Measurements from ENCODE around the gene RNASE12. TPM values are rescaled to one million over a fixed set of nuclear protein-coding genes. Genes with fewer than 3 reads are reported as not detected.
"Not testable (repeated sequence)": the region's sequence is repeated elsewhere in the genome, so short reads cannot be mapped to it uniquely, and the experiment has no call there.

RNASE12 gene
- total and polyA plus RNA-seq, 7 donors = not detected

GRCh38 chr14:20569865-20570264 lies 21.3 kb downstream of the RNASE12 start:
- intact Hi-C loops (cut with DNase I) = loop anchor here in 1 of 2 donors (10.0 kb wide), 1 partner anchor 85 kb away; no protein-coding TSS in a partner anchor
- not testable (repeated sequence) for ATAC-seq, H3K27ac ChIP-seq

DNA sequence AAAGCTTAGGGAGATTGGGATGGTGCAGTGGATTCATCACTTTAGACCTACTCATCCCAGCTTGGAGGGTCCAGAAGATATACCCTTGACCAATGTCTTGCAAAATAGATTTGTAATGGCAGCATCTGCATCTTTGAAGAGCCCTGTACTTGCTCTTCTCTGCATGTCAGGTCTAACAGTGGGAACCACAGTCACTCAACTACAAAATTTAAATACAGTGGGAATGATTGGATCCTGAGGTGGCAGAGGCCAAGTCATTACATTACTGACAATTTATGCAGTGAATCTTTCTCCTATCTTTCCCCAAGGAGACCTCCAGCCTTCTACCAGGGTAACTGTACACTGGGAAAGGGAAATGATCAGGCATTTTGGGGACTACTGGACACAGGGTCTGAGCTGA lies 22.1 kb downstream of the RNASE12 start:
- DNase-seq = no peak
- H3K4me1 ChIP-seq = no peaks in the 10 kb centered on the region
- intact Hi-C loops (cut with DNase I) = loop anchor here in 1 of 2 donors (10.0 kb wide), 1 partner anchor 84 kb away; no protein-coding TSS in a partner anchor
- ATAC-seq = no peak
- no peaks in the 10 kb centered on the region for H3K36me3 ChIP-seq (ENCODE audit: insufficient read depth in 1 of 2, low read depth in 1 of 2)
- TF ChIP-seq CTCF (IDR thresholded peaks at IDR 0.05) = no peak
- H3K27me3 ChIP-seq (ENCODE audit: insufficient read depth in 3 of 3, low read length in 2 of 3) = peaks cover 0 to 3% (median 0%) of the 10 kb centered on the region in 3 donors
- peaks cover 14% of the 10 kb centered on the region for H3K9me3 ChIP-seq
- H3K27ac ChIP-seq = no peak overlapping the region
- no peak overlapping the region for H3K4me3 ChIP-seq

More at GRCh38 chr14:20569865-20570264, 21.3 kb downstream of the RNASE12 start:
- H3K4me3 ChIP-seq; DNase-seq; H3K27me3 ChIP-seq (ENCODE audit: insufficient read depth in 3 of 3, low read length in 2 of 3); H3K4me1 ChIP-seq; H3K36me3 ChIP-seq (ENCODE audit: insufficient read depth in 1 of 2, low read depth in 1 of 2): not testable (repeated sequence)
- WGBS, 3 donors = 61 to 82% (median 80%) methylated on average over 2 of the region's 2 CpGs
- peaks cover 14% of the 10 kb centered on the region for H3K9me3 ChIP-seq

- ATAC-seq (no peak), DNase-seq (no peak)
- H3K36me3 ChIP-seq (ENCODE audit: insufficient read depth in 1 of 2, low read depth in 1 of 2) = no peaks in the 10 kb centered on the region
- peaks cover 0 to 2% (median 0%) of the 10 kb centered on the region in 3 donors for H3K27me3 ChIP-seq (ENCODE audit: insufficient read depth in 3 of 3, low read length in 2 of 3)
- TF ChIP-seq CTCF (IDR thresholded peaks at IDR 0.05) = no peak
- intact Hi-C loops (cut with DNase I) = loop anchor here in 1 of 2 donors (10.0 kb wide), 1 partner anchor 84 kb away; no protein-coding TSS in a partner anchor
- no peak overlapping the region for H3K27ac ChIP-seq
- H3K9me3 ChIP-seq = peaks cover 14% of the 10 kb centered on the region
- H3K4me3 ChIP-seq = no peak overlapping the region
- 73 to 80% (median 73%) methylated on average over 3 of the region's 3 CpGs for WGBS, 3 donors
- no peaks in the 10 kb centered on the region for H3K4me1 ChIP-seq
Measured at GRCh38 chr14:20568393-20568792, 22.8 kb downstream of the RNASE12 start.

GRCh38 chr14:20567199-20567598 lies 24.0 kb downstream of the RNASE12 start:
- H3K36me3 ChIP-seq (ENCODE audit: insufficient read depth in 1 of 2, low read depth in 1 of 2); H3K4me1 ChIP-seq; DNase-seq; H3K4me3 ChIP-seq; H3K27me3 ChIP-seq (ENCODE audit: insufficient read depth in 3 of 3, low read length in 2 of 3); H3K27ac ChIP-seq; ATAC-seq: not testable (repeated sequence)
- peaks cover 14% of the 10 kb centered on the region for H3K9me3 ChIP-seq
- intact Hi-C loops (cut with DNase I) = loop anchor here in 1 of 2 donors (10.0 kb wide), 1 partner anchor 82 kb away; no protein-coding TSS in a partner anchor
- 76 to 87% (median 81%) methylated on average over 1 of the region's 1 CpG for WGBS, 3 donors

- DNase-seq = no peak
- Histone ChIP-seq H3K9me3 (peaks cover 11% of the 10 kb centered on the region), H3K36me3 (ENCODE audit: insufficient read depth in 1 of 2, low read depth in 1 of 2) (no peaks in the 10 kb centered on the region), H3K4me3 (no peak overlapping the region), H3K4me1 (no peaks in the 10 kb centered on the region), H3K27me3 (ENCODE audit: insufficient read depth in 3 of 3, low read length in 2 of 3) (peaks cover 0 to 2% (median 0%) of the 10 kb centered on the region in 3 donors), H3K27ac (no peak overlapping the region)
- no peak for TF ChIP-seq CTCF (IDR thresholded peaks at IDR 0.05)
- intact Hi-C loops (cut with DNase I) = loop anchor here in 1 of 2 donors (10.0 kb wide), 1 partner anchor 80 kb away; no protein-coding TSS in a partner anchor
- WGBS, 3 donors = 84 to 89% (median 85%) methylated on average over 2 of the region's 2 CpGs
- no peak for ATAC-seq
Measured at GRCh38 chr14:20564501-20564997, 26.6 kb downstream of the RNASE12 start.

Measured in psoas muscle (tissue), 8 donors.